Measurements from ENCODE around the gene FCAR. TPM values are rescaled to one million over a fixed set of nuclear protein-coding genes. Genes with fewer than 3 reads are reported as not detected.
"Not testable (repeated sequence)": the region's sequence is repeated elsewhere in the genome, so short reads cannot be mapped to it uniquely, and the experiment has no call there.

Gene FCAR
- total RNA-seq, 3 donors from 2014 or later (not counting 1 experiment from before 2014, with no cell fraction given), result 0.26 to 23.7 (median 6.7) TPM

DNA sequence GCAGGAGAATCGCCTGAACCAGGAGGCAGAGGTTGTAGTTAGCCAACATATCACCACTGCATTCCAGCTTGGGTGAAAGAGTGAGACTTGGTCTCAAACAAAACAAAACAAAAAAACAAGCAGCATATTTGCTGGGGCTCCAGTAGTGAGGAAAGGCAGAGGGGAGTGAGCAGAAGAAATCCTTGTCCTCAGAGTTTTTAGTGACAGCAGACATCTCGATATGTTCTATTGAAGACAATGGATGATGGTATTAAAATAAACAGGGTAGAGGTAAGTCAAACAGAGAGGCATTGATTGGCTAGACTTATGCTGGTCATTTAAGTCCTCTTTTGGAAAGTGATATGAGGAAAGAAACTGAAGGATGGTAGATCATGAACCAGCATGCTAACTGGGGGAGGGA lies 54.3 kb downstream of the FCAR start:
- intact Hi-C loops (cut with micrococcal nuclease), result no loop called here
- H3K27me3 Mint-ChIP-seq (ENCODE audit: low read depth in 2 of 2), result no peaks in the 10 kb centered on the region

DNA sequence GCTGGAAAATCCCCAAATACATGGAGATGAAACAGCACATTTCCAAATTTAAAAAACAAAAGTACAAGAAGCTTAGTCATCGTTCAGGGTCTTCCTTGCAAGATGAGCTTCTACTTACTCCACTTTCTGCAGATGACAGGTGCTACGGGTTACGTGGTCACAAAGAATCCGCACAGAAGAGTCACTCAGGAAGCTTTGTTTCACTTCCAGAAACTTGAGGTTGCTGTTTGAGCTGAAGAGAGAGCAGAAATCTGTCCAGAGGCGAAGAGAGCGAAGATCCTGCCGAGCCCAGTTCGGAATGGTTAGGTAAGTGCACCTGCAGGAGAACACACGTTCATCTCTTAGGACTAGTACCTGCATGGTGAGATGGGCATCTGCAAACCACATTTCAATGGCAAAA lies 63.9 kb downstream of the FCAR start:
- H3K4me1 ChIP-seq (ENCODE audit: control insufficient read depth, insufficient read depth, low read length), result peaks cover 14% of the 10 kb centered on the region
- DNase-seq, result no peak
- H3K36me3 ChIP-seq (ENCODE audit: control insufficient read depth, insufficient read depth, low read length), result peaks cover 11% of the 10 kb centered on the region
- no peak overlapping the region for H3K27ac ChIP-seq (ENCODE audit: low read length)
- Mint-ChIP-seq H3K4me3 (no peak overlapping the region), H3K27ac (no peak overlapping the region), H3K9me3 (no peaks in the 10 kb centered on the region), H3K4me1 (peaks cover 5 to 6% of the 10 kb centered on the region in 2 donors), H3K36me3 (no peaks in the 10 kb centered on the region), H3K27me3 (ENCODE audit: low read depth in 2 of 2) (no peaks in the 10 kb centered on the region)
- 17% methylated on average over 9 of the region's 9 CpGs for WGBS (ENCODE audit: insufficient coverage)
- H3K27me3 ChIP-seq (ENCODE audit: control insufficient read depth, insufficient read depth, low read length), result no peaks in the 10 kb centered on the region
- H3K4me3 ChIP-seq (ENCODE audit: low read length), result no peak overlapping the region
- intact Hi-C loops (cut with micrococcal nuclease), result no loop called here
- TF ChIP-seq, protein P1, sequence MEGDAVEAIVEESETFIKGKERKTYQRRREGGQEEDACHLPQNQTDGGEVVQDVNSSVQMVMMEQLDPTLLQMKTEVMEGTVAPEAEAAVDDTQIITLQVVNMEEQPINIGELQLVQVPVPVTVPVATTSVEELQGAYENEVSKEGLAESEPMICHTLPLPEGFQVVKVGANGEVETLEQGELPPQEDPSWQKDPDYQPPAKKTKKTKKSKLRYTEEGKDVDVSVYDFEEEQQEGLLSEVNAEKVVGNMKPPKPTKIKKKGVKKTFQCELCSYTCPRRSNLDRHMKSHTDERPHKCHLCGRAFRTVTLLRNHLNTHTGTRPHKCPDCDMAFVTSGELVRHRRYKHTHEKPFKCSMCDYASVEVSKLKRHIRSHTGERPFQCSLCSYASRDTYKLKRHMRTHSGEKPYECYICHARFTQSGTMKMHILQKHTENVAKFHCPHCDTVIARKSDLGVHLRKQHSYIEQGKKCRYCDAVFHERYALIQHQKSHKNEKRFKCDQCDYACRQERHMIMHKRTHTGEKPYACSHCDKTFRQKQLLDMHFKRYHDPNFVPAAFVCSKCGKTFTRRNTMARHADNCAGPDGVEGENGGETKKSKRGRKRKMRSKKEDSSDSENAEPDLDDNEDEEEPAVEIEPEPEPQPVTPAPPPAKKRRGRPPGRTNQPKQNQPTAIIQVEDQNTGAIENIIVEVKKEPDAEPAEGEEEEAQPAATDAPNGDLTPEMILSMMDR (IDR thresholded peaks at IDR 0.05), result no peak
- H3K9me3 ChIP-seq (ENCODE audit: control insufficient read depth, insufficient read depth, low read length), result no peaks in the 10 kb centered on the region
- no peak for ATAC-seq

More for the DNA sequence above, 54.3 kb downstream of the FCAR start:
- H3K36me3 ChIP-seq (ENCODE audit: control insufficient read depth, insufficient read depth, low read length), result no peaks in the 10 kb centered on the region
- Mint-ChIP-seq H3K27ac (no peak overlapping the region), H3K4me3 (no peak overlapping the region), H3K36me3 (peaks cover 9% of the 10 kb centered on the region), H3K9me3 (peaks cover 4 to 5% of the 10 kb centered on the region in 2 donors), H3K4me1 (peaks cover 0 to 9% of the 10 kb centered on the region in 2 donors)
- no peaks in the 10 kb centered on the region for H3K27me3 ChIP-seq (ENCODE audit: control insufficient read depth, insufficient read depth, low read length)
- no peak overlapping the region for H3K27ac ChIP-seq (ENCODE audit: low read length)
- no peaks in the 10 kb centered on the region for H3K4me1 ChIP-seq (ENCODE audit: control insufficient read depth, insufficient read depth, low read length)
- DNase-seq (no peak), ATAC-seq (no peak)
- H3K4me3 ChIP-seq (ENCODE audit: low read length), result no peak overlapping the region
- 100% methylated on average over 2 of the region's 2 CpGs for WGBS (ENCODE audit: insufficient coverage)
- TF ChIP-seq, protein P1 (IDR thresholded peaks at IDR 0.05), result no peak
- peaks cover 16% of the 10 kb centered on the region for H3K9me3 ChIP-seq (ENCODE audit: control insufficient read depth, insufficient read depth, low read length)

DNA sequence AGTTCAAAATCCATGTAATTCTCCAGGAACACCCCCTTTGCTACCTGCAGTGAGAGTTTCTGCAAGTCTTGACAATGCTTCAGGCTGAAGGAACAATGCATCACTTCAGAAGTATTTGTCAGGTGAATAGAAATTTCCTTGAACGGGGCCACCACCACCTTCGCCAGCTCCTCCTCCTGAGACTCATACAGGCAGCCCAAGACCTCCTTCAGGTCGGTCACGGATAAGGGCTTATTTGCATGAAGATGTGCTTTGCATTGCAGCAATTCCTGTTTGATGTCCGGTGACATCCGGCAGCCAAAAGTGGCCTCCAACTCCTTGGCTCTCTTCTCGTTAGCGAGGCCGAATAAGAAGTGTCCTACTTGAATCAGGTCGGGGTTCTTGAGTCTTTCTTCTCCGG lies 64.9 kb downstream of the FCAR start:
- Mint-ChIP-seq H3K36me3 (no peaks in the 10 kb centered on the region), H3K4me1 (peaks cover 5 to 6% of the 10 kb centered on the region in 2 donors), H3K9me3 (no peaks in the 10 kb centered on the region), H3K4me3 (no peak overlapping the region), H3K27me3 (ENCODE audit: low read depth in 2 of 2) (no peaks in the 10 kb centered on the region), H3K27ac (no peak overlapping the region)
- H3K9me3 ChIP-seq (ENCODE audit: control insufficient read depth, insufficient read depth, low read length), result no peaks in the 10 kb centered on the region
- H3K4me3 ChIP-seq (ENCODE audit: low read length), result no peak overlapping the region
- H3K27ac ChIP-seq (ENCODE audit: low read length), result no peak overlapping the region
- intact Hi-C loops (cut with micrococcal nuclease), result no loop called here
- no peaks in the 10 kb centered on the region for H3K27me3 ChIP-seq (ENCODE audit: control insufficient read depth, insufficient read depth, low read length)
- TF ChIP-seq, protein P1 (IDR thresholded peaks at IDR 0.05), result no peak
- 86% methylated on average over 11 of the region's 11 CpGs for WGBS (ENCODE audit: insufficient coverage)
- peaks cover 14% of the 10 kb centered on the region for H3K4me1 ChIP-seq (ENCODE audit: control insufficient read depth, insufficient read depth, low read length)
- no peak for DNase-seq
- H3K36me3 ChIP-seq (ENCODE audit: control insufficient read depth, insufficient read depth, low read length), result peaks cover 11% of the 10 kb centered on the region
- ATAC-seq, result no peak

DNA sequence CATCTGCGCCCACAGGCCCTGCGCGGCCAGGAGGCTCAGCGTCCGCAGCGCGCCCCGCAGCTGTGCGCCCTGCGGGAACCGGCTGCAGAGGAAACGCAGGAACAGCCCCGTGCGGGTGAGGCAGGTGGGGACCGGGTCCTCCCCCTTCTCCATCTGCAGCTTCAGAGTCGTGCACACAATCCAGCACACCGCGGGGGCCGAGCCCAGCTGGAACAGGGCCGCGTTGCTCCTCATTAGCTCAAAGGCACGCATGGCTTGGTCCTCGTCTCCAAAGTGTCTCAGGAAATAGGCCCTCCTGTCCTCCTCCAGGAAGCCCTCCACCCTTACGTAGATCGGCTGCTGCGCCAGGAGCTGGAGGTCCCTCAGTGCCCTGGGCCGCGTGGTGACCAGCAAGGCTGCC lies 65.5 kb downstream of the FCAR start:
- WGBS (ENCODE audit: insufficient coverage), result 91% methylated on average over 10 of the region's 28 CpGs
- H3K9me3 ChIP-seq (ENCODE audit: control insufficient read depth, insufficient read depth, low read length), result not testable (repeated sequence)

More for the DNA sequence above, 65.5 kb downstream of the FCAR start:
- H3K4me3 Mint-ChIP-seq; H3K9me3 Mint-ChIP-seq; H3K27ac Mint-ChIP-seq; H3K27me3 ChIP-seq (ENCODE audit: control insufficient read depth, insufficient read depth, low read length); DNase-seq; ATAC-seq; H3K36me3 Mint-ChIP-seq; intact Hi-C loops (cut with micrococcal nuclease); H3K4me1 Mint-ChIP-seq; H3K27ac ChIP-seq (ENCODE audit: low read length); H3K4me3 ChIP-seq (ENCODE audit: low read length); H3K27me3 Mint-ChIP-seq (ENCODE audit: low read depth in 2 of 2): not testable (repeated sequence)
- Histone ChIP-seq H3K4me1 (ENCODE audit: control insufficient read depth, insufficient read depth, low read length) (peaks cover 14% of the 10 kb centered on the region), H3K36me3 (ENCODE audit: control insufficient read depth, insufficient read depth, low read length) (peaks cover 11% of the 10 kb centered on the region)

Other genes with a start within 250 kb of the FCAR start
- gene LILRB1, start 243.8 kb upstream of the FCAR start, total RNA-seq, result 10 to 100 TPM; 18.4 to 44.4 (median 38.5) TPM
- gene LILRB4, start 211.2 kb upstream of the FCAR start, total RNA-seq, result 1 to 10 TPM; 1.5 to 3.6 (median 2.5) TPM
- not detected for gene KIR3DL3, start 149.8 kb upstream of the FCAR start, total RNA-seq
- gene KIR2DL3, start 135.7 kb upstream of the FCAR start, total RNA-seq, result 10 to 100 TPM; 40.7 to 57.3 (median 54.1) TPM
- 10 to 100 TPM; 39.5 to 88.2 (median 70.8) TPM for gene KIR2DL1, start 104.4 kb upstream of the FCAR start, total RNA-seq
- gene KIR2DL4, start 70.6 kb upstream of the FCAR start, total RNA-seq, result 10 to 100 TPM in 1 of 3 donors, 1 to 10 TPM in 2; 7.1 to 14.5 (median 7.3) TPM
- 10 to 100 TPM; 34.7 to 97.1 (median 41.2) TPM for gene KIR3DL1, start 57.8 kb upstream of the FCAR start, total RNA-seq
- 100 to 1,000 TPM in 1 of 3 donors, 10 to 100 TPM in 2; 54.5 to 171 (median 56.4) TPM for gene KIR2DS4, start 41.6 kb upstream of the FCAR start, total RNA-seq
- gene KIR3DL2, start 23.8 kb upstream of the FCAR start, total RNA-seq, result 10 to 100 TPM; 24.0 to 89.0 (median 65.1) TPM
- gene NCR1, start 31.9 kb downstream of the FCAR start, total RNA-seq, result 100 to 1,000 TPM; 213 to 342 (median 244) TPM
- gene NLRP7, start 73.3 kb downstream of the FCAR start, total RNA-seq, result not detected
- 10 to 100 TPM; 30.2 to 71.2 (median 42.6) TPM for gene NLRP2, start 92.1 kb downstream of the FCAR start, total RNA-seq
- gene GP6, start 164.0 kb downstream of the FCAR start, total RNA-seq, result 1 to 10 TPM in 2 of 3 donors, under 1 TPM in 1; 0.95 to 3.3 (median 2.3) TPM
- 10 to 100 TPM; 18.2 to 25.3 (median 19.3) TPM for gene RDH13, start 188.9 kb downstream of the FCAR start, total RNA-seq
- 10 to 100 TPM in 1 of 3 donors, 1 to 10 TPM in 2; 8.8 to 15.7 (median 10.0) TPM for gene EPS8L1, start 201.6 kb downstream of the FCAR start, total RNA-seq
- 100 to 1,000 TPM; 162 to 178 (median 174) TPM for gene PPP1R12C, start 243.4 kb downstream of the FCAR start, total RNA-seq